Amniotic stem cell (primary cell): Measurements from ENCODE around the gene ANXA8.

ENCODE experiments used
- DNase-seq: peaks from one replicate; lab custom pipeline; 2025; lab: John Stamatoyannopoulos, UW

ANXA8 gene

GRCh38 chr10:47447209-47447608, 36.7 kb downstream of the ANXA8 start:
- DNase-seq = no peak

GRCh38 chr10:47445720-47446119, 38.2 kb downstream of the ANXA8 start:
- DNase-seq = no peak

GRCh38 chr10:47444047-47444446, 39.9 kb downstream of the ANXA8 start:
- no peak for DNase-seq

GRCh38 chr10:47443145-47443544, 40.8 kb downstream of the ANXA8 start:
- no peak for DNase-seq

GRCh38 chr10:47442351-47442750, 41.6 kb downstream of the ANXA8 start:
- DNase-seq = no peak

GRCh38 chr10:47441938-47442337, 42.0 kb downstream of the ANXA8 start:
- DNase-seq = no peak

GRCh38 chr10:47440207-47440606, 43.7 kb downstream of the ANXA8 start:
- no peak for DNase-seq

- DNase-seq = peak; percentile 55
These were observed 44.9 kb downstream of the ANXA8 start for GRCh38 chr10:47438857-47439474.

- DNase-seq = no peak
These were observed 48.8 kb downstream of the ANXA8 start for GRCh38 chr10:47435081-47435480.

GRCh38 chr10:47425813-47426419, 58.0 kb downstream of the ANXA8 start:
- DNase-seq = no peak

GRCh38 chr10:47424231-47424630, 59.7 kb downstream of the ANXA8 start:
- no peak for DNase-seq

GRCh38 chr10:47423476-47423875, 60.4 kb downstream of the ANXA8 start:
- no peak for DNase-seq

- DNase-seq = peak; percentile 65
These were observed 62.6 kb downstream of the ANXA8 start for GRCh38 chr10:47421057-47421952.

- DNase-seq = no peak
These were observed 63.4 kb downstream of the ANXA8 start for GRCh38 chr10:47420305-47421056.

GRCh38 chr10:47419421-47419820, 64.5 kb downstream of the ANXA8 start:
- DNase-seq = no peak

- no peak for DNase-seq
These were observed 64.9 kb downstream of the ANXA8 start for GRCh38 chr10:47418966-47419365.

GRCh38 chr10:47418321-47418720, 65.6 kb downstream of the ANXA8 start:
- DNase-seq = no peak
